HG02623 (cell line): ENCODE measurements around the gene ECT2.
"Not testable (repeated sequence)": the region's sequence is repeated elsewhere in the genome, so short reads cannot be mapped to it uniquely, and the experiment has no call there.

Experiments
- ATAC-seq: cut with Tn5 transposase; IDR thresholded peaks from one replicate; pipeline ENCODE4 v1.9.1; 2021; ENCODE audit warnings: moderate library complexity; ENCODE audit not compliant: unreplicated experiment

ECT2 gene

DNA sequence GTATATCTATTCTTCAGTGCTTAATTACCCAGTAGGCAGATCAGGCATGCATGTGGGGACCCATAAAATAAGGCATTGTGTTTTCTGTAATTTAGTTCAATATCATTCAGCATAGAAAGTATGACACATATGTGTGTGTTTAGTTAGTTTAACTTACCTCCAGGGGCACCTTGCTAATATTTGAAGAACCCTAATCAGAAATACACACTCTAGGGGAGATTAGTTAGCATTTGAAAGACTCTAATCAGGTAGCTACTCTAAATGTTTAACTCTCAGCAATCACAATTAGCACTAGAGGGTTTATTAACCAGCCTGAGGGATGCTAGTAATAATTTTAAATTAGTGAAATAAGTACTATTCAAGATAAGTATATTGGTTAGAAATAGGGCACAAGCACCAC, 104.5 kb downstream of the ECT2 start:
- ATAC-seq, result no peak

DNA sequence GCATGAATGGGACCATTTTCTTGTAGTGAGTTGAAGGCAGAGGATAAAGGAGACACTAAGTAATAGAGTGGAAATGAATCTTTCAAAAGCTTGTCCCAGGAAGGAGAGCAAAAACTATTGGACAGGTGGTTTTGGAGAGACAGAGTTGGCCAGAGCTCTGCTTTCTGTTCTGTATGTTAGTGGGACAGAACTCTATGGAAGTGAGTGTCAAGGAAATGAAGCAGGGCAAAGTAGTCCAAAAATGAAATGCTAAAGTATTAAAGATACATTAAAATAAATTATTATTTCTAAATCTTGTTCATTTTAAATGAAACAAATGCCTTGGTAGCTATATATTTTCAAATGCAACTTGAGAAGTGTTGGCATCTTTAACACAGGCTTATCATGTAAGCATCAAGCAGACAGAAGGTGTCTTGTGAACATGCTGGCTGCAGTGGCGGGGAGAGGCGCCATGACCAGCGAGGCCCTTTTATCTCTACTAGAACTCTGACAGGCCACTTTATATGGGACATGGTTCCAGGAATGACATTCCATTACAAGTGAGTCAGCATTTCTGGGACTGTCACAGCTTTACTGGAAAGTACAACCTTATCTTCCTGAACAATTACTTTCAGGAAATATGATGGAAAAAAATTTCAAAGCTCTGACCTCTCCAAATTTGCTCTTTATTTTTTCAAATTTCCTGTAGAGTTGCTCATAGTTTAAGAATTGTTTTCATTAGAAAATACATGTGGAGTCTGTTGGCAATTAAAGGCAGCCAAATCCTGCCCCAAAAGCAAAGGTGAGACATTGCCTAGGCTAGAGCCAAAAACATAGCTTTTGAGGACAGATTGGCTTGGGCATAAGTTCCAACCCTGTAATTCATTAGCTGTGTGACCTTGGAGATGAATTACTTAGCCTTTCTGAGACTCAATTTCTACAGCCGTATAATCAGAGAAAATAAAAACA, 106.5 kb downstream of the ECT2 start:
- no peak for ATAC-seq

DNA sequence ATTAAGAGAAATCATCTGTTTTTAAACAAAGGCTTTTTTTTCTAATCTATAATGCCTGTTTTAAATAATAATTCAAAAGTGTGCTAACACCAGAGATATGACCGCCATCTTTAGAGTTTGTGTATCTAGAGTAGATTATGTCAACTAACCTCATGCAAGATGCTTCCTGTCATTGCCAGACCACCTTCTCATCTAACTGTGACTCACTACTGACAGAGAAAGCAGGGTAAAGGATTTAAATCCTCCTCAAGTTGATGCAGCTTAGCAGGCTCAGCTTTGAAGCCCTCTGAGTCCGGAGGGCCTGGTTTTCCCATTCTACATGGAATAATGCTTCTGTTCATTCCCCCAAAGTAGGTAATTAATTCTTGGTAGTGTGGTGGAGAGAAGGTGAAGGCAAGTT, 108.5 kb downstream of the ECT2 start:
- no peak for ATAC-seq

DNA sequence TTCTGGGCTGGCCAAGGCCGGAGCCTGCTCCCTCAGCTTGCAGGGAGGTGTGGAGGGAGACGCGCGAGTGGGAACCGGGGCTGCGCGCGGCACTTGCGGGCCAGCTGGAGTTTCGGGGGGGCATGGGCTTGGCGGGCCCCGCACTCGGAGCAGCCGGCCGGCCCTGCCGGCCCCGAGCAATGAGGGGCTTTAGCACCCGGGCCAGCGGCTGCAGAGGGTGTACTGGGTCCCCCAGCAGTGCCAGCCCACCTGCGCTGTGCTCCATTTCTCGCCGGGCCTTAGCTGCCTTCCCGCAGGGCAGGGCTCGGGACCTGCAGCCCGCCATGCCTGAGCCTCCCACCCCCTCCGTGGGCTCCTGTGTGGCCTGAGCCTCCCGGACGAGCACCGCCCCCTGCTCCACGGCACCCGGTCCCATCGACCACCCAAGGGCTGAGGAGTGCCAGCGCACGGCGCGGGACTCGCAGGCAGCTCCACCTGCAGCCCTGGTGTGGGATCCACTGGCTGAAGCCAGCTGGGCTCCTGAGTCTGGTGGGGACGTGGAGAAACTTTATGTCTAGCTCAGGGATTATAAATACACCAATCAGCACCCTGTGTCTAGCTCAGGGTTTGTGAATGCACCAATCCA, 116.3 kb downstream of the ECT2 start:
- not testable (repeated sequence) for ATAC-seq

DNA sequence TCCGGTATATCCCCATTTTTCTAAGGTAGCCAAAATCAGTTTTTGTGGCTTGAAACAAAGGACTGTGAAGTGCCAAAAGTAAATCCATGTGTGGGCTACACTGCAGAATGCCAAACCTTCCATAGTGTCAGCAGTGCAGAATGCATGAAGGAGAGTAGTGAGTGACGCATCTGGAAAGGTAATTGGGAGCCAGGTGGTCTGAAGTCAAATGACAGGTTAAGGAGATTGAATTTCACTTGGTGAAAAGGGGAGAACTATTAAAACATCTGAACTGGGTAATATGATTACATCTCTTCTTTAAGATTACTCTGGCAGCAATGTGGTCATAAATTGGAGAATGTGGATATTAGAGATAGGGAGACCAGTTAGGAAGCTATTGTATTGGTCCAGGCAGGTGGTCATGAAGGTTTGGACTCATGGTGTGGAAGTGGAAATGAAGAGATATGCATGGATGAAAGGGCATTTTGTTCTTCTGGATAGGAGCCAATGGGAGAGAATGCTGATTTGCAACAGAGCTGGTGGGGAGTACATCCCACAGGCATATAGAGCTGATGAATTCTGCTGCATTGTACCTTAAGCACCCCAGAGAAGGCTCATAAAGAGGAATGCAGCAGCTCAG, 118.2 kb downstream of the ECT2 start:
- ATAC-seq, result no peak

DNA sequence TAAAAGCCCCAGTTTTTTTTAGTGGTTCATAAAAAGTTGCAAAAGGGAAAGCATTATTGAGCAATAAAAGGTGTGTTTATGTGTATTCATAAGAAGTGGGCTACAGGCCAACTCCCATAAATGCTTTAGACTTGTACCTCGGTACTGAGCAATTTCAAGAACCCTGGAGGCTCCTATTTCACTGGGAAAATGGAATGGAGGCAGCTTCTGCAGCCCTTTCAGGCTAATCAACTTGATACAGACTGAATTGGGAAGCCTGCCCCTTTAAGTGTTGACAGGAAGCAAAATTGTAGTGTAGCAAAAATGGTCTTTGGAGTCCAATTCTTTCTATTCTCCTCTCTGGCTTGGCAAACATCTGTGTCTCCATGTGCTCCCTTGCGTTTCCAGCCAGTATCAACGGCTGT, 118.8 kb downstream of the ECT2 start:
- ATAC-seq, result no peak

DNA sequence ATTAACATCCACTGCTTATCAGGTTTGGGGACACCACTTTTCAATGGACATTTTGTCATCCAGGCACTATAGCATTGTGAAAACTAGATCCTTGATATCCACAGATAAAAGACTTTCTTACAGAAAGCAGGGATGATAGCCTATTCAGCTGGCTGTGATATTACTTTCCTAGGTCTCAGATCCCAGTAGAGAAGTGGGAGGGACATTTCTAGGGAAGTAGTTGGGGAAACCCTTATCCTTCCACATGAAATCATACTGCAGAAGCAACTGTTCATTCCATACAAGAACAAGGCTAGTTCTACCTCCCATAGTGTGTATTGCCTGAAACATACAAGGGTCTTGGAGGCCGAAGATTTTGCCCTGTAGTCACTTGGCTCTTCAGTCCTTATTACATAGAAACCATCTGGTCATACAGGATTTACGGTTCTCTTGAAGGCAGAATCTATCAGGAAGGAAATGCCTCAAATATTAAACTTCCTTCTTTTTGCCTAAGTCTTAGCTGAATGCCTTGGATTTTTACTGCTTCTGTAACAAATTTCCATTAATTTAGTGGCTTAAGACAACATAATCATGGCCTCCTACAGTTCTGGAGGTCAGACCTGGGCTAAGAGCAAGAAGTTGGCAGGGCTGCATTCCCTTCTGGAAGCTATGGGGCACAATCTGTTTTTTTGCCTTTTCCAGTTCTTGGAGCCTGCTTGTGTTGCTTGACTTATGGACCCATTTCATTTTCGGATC, 119.4 kb downstream of the ECT2 start:
- no peak for ATAC-seq
